OCI-LY3 (cell line): ENCODE measurements around the gene DOCK1.

Experiments
- EZH2phosphoT487 ChIP-seq: fragments of 200-600 bp; shearing (Covaris generic); IDR thresholded peaks from 2 replicates; pipeline ENCODE4 v1.6.1; 2018; ENCODE audit warnings: antibody characterized with exemption, mixed run types, low read depth
- TF ChIP-seq, protein P1 (sequence below): fragments of 200-600, 300-600 bp; sonication (generic); IDR thresholded peaks from 2 replicates; pipeline ENCODE4 v1.5.1; 2014; ENCODE audit warnings: antibody characterized with exemption, low read length, low read depth

DNA sequence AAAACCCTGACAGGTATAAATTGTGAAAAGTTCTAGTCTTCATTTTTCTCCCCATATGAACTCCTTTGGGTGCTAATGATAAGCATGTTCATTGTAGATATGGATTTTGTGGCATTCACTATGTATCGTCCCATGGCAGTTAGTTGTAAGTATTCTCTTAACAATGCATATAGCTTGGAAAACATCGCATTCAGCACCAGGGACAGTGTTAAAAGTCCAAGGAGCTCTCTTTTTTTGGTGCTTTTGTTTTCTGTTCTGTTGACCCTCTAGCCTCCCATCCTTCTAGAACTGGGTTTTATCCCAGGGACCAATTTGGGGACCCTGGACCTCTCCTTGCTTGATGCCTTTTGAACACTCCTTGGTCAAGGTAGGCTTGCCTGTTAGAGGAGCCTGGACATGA, 253.4 kb downstream of the DOCK1 start:
- TF ChIP-seq, protein P1, sequence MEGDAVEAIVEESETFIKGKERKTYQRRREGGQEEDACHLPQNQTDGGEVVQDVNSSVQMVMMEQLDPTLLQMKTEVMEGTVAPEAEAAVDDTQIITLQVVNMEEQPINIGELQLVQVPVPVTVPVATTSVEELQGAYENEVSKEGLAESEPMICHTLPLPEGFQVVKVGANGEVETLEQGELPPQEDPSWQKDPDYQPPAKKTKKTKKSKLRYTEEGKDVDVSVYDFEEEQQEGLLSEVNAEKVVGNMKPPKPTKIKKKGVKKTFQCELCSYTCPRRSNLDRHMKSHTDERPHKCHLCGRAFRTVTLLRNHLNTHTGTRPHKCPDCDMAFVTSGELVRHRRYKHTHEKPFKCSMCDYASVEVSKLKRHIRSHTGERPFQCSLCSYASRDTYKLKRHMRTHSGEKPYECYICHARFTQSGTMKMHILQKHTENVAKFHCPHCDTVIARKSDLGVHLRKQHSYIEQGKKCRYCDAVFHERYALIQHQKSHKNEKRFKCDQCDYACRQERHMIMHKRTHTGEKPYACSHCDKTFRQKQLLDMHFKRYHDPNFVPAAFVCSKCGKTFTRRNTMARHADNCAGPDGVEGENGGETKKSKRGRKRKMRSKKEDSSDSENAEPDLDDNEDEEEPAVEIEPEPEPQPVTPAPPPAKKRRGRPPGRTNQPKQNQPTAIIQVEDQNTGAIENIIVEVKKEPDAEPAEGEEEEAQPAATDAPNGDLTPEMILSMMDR: no peak
- TF ChIP-seq EZH2phosphoT487: no peak
